HepG2 (cell line): ENCODE data around the gene ZNF625. TPM values are rescaled to one million over a fixed set of nuclear protein-coding genes. Genes with fewer than 3 reads are reported as not detected.

ENCODE experiments used
- CHD2 ChIP-seq: IDR thresholded peaks from 2 replicates; pipeline ENCODE4 v1.6.1; 2011; ENCODE audit warnings: low read depth, low read length, improper control_type of control experiment
- ESRRA ChIP-seq: sonication (generic); formaldehyde crosslinking; IDR thresholded peaks from 2 replicates; pipeline ENCODE4 v1.5.1; 2020; ENCODE audit warnings: mild to moderate bottlenecking, low read depth, missing genetic modification reagents
- FOXA1 ChIP-seq, 2 experiments: fragments of 450-650 bp in 1 of 2; sonication (generic) in 1 of 2; formaldehyde crosslinking in 1 of 2; IDR thresholded peaks; 2 replicates each; pipeline versions ENCODE4 v1.4.0 to v1.6.1; 2016 to 2020; ENCODE audit warnings: missing genetic modification reagents in 1 of 2
- GTF2F1 ChIP-seq: fragments of 150-350 bp; IDR thresholded peaks from 2 replicates; pipeline ENCODE4 v1.6.1; 2014; ENCODE audit warnings: low read length
- HES4 ChIP-seq: sonication (generic); formaldehyde crosslinking; IDR thresholded peaks from 2 replicates; pipeline ENCODE4 v1.9.0; 2021; ENCODE audit warnings: mild to moderate bottlenecking, missing genetic modification reagents, borderline replicate concordance
- HNRNPUL1 ChIP-seq: fragments of 200-400 bp; formaldehyde crosslinking; IDR thresholded peaks from 2 replicates; pipeline ENCODE4 v1.6.1; 2017; ENCODE audit warnings: low read depth, mild to moderate bottlenecking, low read length, moderate library complexity
- ISX ChIP-seq: sonication (generic); formaldehyde crosslinking; conservative IDR thresholded peaks from 2 replicates; pipeline ENCODE4 v1.5.0; 2020; ENCODE audit warnings: missing genetic modification reagents
- JUND ChIP-seq: sonication (generic); formaldehyde crosslinking; IDR thresholded peaks from 2 replicates; pipeline ENCODE4 v1.8.0; 2022; ENCODE audit warnings: mild to moderate bottlenecking, missing genetic modification reagents
- KLF13 ChIP-seq: sonication (generic); formaldehyde crosslinking; IDR thresholded peaks from 2 replicates; pipeline ENCODE4 v1.4.0; 2020; ENCODE audit warnings: mild to moderate bottlenecking, missing genetic modification reagents
- KMT2A ChIP-seq: sonication (generic); formaldehyde crosslinking; IDR thresholded peaks from 2 replicates; pipeline ENCODE4 v1.4.0; 2020; ENCODE audit warnings: missing genetic modification reagents
- MAF1 ChIP-seq: sonication (generic); formaldehyde crosslinking; IDR thresholded peaks from 2 replicates; pipeline ENCODE4 v1.5.0; 2020; ENCODE audit warnings: missing genetic modification reagents, borderline replicate concordance
- NCOR1 ChIP-seq: fragments of 200-600 bp; sonication (generic); IDR thresholded peaks from 2 replicates; pipeline ENCODE4 v1.7.0; 2017; ENCODE audit warnings: antibody characterized with exemption, low read length, borderline replicate concordance
- PRPF4 ChIP-seq: fragments of 200-400 bp; formaldehyde crosslinking; IDR thresholded peaks from 2 replicates; pipeline ENCODE4 v1.6.1; 2016; ENCODE audit warnings: low read length, low read depth; ENCODE audit not compliant: poor library complexity, severe bottlenecking
- RNF2 ChIP-seq: fragments of 450-650 bp; conservative IDR thresholded peaks from 2 replicates; pipeline ENCODE4 v1.6.1; 2016; ENCODE audit warnings: low read depth
- RXRA ChIP-seq: sonication (generic); formaldehyde crosslinking; IDR thresholded peaks from 2 replicates; pipeline ENCODE4 v1.5.1; 2020; ENCODE audit warnings: missing genetic modification reagents
- SIN3B ChIP-seq: fragments of 150-350 bp; IDR thresholded peaks from 2 replicates; pipeline ENCODE4 v1.6.1; 2014; ENCODE audit warnings: low read length
- SYNCRIP ChIP-seq: fragments of 200-400 bp; formaldehyde crosslinking; IDR thresholded peaks from 2 replicates; pipeline ENCODE4 v1.6.1; 2018; ENCODE audit warnings: mild to moderate bottlenecking, low read depth, low read length; ENCODE audit not compliant: insufficient read depth
- U2AF1 ChIP-seq: fragments of 200-400 bp; formaldehyde crosslinking; optimal IDR thresholded peaks from 2 replicates; pipeline ENCODE3; 2017; ENCODE audit warnings: mild to moderate bottlenecking, low read depth, low read length
- ZBTB39 ChIP-seq: sonication (generic); formaldehyde crosslinking; IDR thresholded peaks from 2 replicates; pipeline ENCODE4 v1.5.0; 2020; ENCODE audit warnings: missing genetic modification reagents
- ZFP41 ChIP-seq: sonication (generic); formaldehyde crosslinking; IDR thresholded peaks from 2 replicates; pipeline ENCODE4 v1.4.0; 2020; ENCODE audit warnings: mild to moderate bottlenecking, missing genetic modification reagents, borderline replicate concordance
- ZFYVE20 ChIP-seq: sonication (generic); formaldehyde crosslinking; IDR thresholded peaks from 2 replicates; pipeline ENCODE4 v1.8.0; 2023; ENCODE audit warnings: low read depth, mild to moderate bottlenecking, moderate library complexity, missing genetic modification reagents, borderline replicate concordance
- ZNF121 ChIP-seq: sonication (generic); formaldehyde crosslinking; IDR thresholded peaks from 2 replicates; pipeline ENCODE4 v1.5.0; 2020; ENCODE audit warnings: mild to moderate bottlenecking, missing genetic modification reagents
- ZNF124 ChIP-seq: sonication (generic); formaldehyde crosslinking; IDR thresholded peaks from 2 replicates; pipeline ENCODE4 v1.4.0; 2020; ENCODE audit warnings: missing genetic modification reagents
- ZNF296 ChIP-seq: sonication (generic); formaldehyde crosslinking; conservative IDR thresholded peaks from 2 replicates; pipeline ENCODE4 v1.5.0; 2020; ENCODE audit warnings: mild to moderate bottlenecking, missing genetic modification reagents
- ZNF329 ChIP-seq: sonication (generic); formaldehyde crosslinking; IDR thresholded peaks from 2 replicates; pipeline ENCODE4 v1.9.0; 2021; ENCODE audit warnings: low read depth, mild to moderate bottlenecking, missing genetic modification reagents
- ZNF629 ChIP-seq: sonication (generic); formaldehyde crosslinking; conservative IDR thresholded peaks from 2 replicates; pipeline ENCODE4 v1.5.0; 2020; ENCODE audit warnings: missing genetic modification reagents
- ZNF678 ChIP-seq: sonication (generic); formaldehyde crosslinking; IDR thresholded peaks from 2 replicates; pipeline ENCODE4 v1.4.0; 2020; ENCODE audit warnings: mild to moderate bottlenecking, missing genetic modification reagents
- ZNF720 ChIP-seq: sonication (generic); formaldehyde crosslinking; IDR thresholded peaks from 2 replicates; pipeline ENCODE4 v1.4.0; 2020; ENCODE audit warnings: missing genetic modification reagents
- ZNF747 ChIP-seq: sonication (generic); formaldehyde crosslinking; IDR thresholded peaks from 2 replicates; pipeline ENCODE4 v1.8.1; 2023; ENCODE audit warnings: missing genetic modification reagents, mild to moderate bottlenecking, borderline replicate concordance
- ZNF773 ChIP-seq: sonication (generic); formaldehyde crosslinking; IDR thresholded peaks from 2 replicates; pipeline ENCODE4 v1.4.0; 2020; ENCODE audit warnings: missing genetic modification reagents, borderline replicate concordance
- polyA plus RNA-seq, 8 experiments: library from polyadenylated mRNA; depleted of rRNA in 3 of 8; stranded (reverse) in 7 of 8; unstranded in 1 of 8; fragments of >200 nt; fragmentation: Illumina TruSeq in 4 of 8; extraction: Trizol in 4 of 8; gene quantifications; 2 replicates each; pipeline versions ENCODE4 v1.2.1 to v1.2.3, GENCODE V29; 2011 to 2016; ENCODE audit warnings: low read depth in 4 of 8, missing spikeins in 1 of 8, mixed read lengths in 1 of 8; ENCODE audit not compliant: insufficient read depth in 1 of 8
- total RNA-seq, 5 experiments: library from RNA; depleted of rRNA; stranded (reverse); fragments of >200 nt; fragmentation: Illumina TruSeq; extraction: Trizol; gene quantifications; 2 replicates each; pipeline ENCODE4 v1.2.3, GENCODE V29; 2016; ENCODE audit warnings: low read depth in 1 of 5
- TF ChIP-seq, protein P1 (sequence below): sonication (generic); formaldehyde crosslinking; IDR thresholded peaks from 2 replicates; pipeline ENCODE4 v1.4.0; 2020; ENCODE audit warnings: missing genetic modification reagents

Gene ZNF625
- total and polyA plus RNA-seq, 2 of the 13 experiments (the other 11 are each of a cell fraction or from before 2014, with no cell fraction given), result 1.7 to 12.2 TPM

DNA sequence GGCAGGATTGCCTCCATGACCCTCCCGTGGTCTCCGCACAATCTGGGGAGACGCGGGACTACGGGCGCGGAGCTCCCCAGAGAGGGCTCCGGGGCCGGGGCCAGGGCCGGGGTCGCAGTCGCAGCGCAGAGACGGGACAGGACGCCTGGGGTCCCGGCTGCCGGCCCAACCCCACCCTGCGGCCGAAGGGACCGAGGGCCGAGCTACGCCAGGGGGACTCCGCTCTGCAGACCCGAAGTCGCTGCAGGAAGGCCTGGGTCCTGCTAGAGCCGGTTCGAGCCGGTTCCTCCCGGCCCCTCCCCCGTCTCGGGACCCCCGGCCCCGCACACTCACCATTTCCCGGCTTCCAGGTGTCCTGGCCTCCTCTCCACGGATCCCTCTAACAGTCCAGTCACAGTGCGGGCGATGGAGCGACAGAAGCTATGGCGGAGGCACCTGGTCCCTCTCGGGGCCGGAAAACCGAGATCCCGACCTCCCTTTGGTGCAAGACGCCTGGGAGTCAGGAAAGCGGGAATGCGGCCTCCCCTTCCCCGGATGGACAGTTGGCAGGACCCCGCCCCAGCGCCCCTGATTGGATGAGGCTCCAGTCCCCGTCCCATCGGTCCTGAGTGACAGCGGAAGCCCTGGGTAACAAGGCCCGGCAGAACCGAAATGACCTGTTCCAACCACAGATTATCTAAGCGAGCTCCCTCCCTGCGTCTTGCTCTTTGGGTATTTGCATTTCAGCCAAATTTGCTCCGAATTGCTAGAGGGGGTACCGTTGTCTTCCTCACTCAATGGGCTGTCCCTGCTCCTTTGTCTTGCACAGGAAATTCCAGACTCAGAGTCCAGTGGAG, at the start of gene ZNF625 (continued):
- TF ChIP-seq ZFYVE20 (CRISPR knock-in tag), result no peak
- TF ChIP-seq ZNF329 (CRISPR knock-in tag), result no peak; the same call in 1 of the 2 replicates
- no peak for TF ChIP-seq GTF2F1
- TF ChIP-seq HNRNPUL1, result no peak
- TF ChIP-seq MAF1 (CRISPR knock-in tag), result no peak
- TF ChIP-seq HES4 (CRISPR knock-in tag), result peak; percentile 87
- TF ChIP-seq U2AF1, result no peak
- no peak for TF ChIP-seq ESRRA
- TF ChIP-seq, protein P1, sequence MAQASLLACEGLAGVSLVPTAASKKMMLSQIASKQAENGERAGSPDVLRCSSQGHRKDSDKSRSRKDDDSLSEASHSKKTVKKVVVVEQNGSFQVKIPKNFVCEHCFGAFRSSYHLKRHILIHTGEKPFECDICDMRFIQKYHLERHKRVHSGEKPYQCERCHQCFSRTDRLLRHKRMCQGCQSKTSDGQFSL (CRISPR knock-in tag), result no peak
- peak; percentile 54; the same call in 1 of the 2 replicates for TF ChIP-seq ZNF773
- no peak for TF ChIP-seq ZFP41 (CRISPR knock-in tag)
- no peak for TF ChIP-seq SIN3B
- no peak for TF ChIP-seq JUND (CRISPR knock-in tag)
- no peak for TF ChIP-seq RXRA (CRISPR knock-in tag)
- TF ChIP-seq CHD2, result no peak
- TF ChIP-seq ZNF629 (CRISPR knock-in tag), result peak; percentile 22; the same call in 1 of the 2 replicates
- no peak for TF ChIP-seq FOXA1 (IDR thresholded peaks at IDR 0.05)
- peak; percentile 36; the same call in 1 of the 2 replicates for TF ChIP-seq FOXA1 (CRISPR knock-in tag; IDR thresholded peaks at IDR 0.05)
- no peak for TF ChIP-seq SYNCRIP
- no peak for TF ChIP-seq NCOR1
- TF ChIP-seq ZNF124, result no peak
- no peak for TF ChIP-seq ZNF678 (CRISPR knock-in tag)
- TF ChIP-seq ZNF720 (CRISPR knock-in tag), result no peak
- no peak for TF ChIP-seq ZBTB39 (CRISPR knock-in tag)
- no peak for TF ChIP-seq PRPF4
- TF ChIP-seq RNF2, result no peak
- no peak for TF ChIP-seq ISX (CRISPR knock-in tag)
- TF ChIP-seq KLF13 (CRISPR knock-in tag), result peak; percentile 76; the same call in 1 of the 2 replicates
- TF ChIP-seq KMT2A, result peak; percentile 71; the same call in 1 of the 2 replicates
- 0 out of 2 replicates have a peak, but pooled peaks have one; percentile 32 for TF ChIP-seq ZNF747
- peak; percentile 70; the same call in 1 of the 2 replicates for TF ChIP-seq ZNF121
- no peak for TF ChIP-seq ZNF296 (CRISPR knock-in tag)
